Testis (tissue), 2 donors: ENCODE data around the gene MARK1.

Experiments used
- CTCF ChIP-seq, 3 experiments: fragments of 450-650 bp in 2 of 3; fragments of 200-600 bp in 1 of 3; sonication (generic) in 1 of 3; IDR thresholded peaks; one replicate each; pipeline ENCODE4 v1.5.1; 2016 to 2019; ENCODE audit warnings: antibody characterized with exemption in 3 of 3, mild to moderate bottlenecking in 2 of 3, moderate library complexity in 1 of 3
- POLR2A ChIP-seq: fragments of 450-650 bp; IDR thresholded peaks from one replicate; pipeline ENCODE4 v1.6.1; 2017; ENCODE audit warnings: antibody characterized with exemption, mild to moderate bottlenecking, moderate library complexity

DNA sequence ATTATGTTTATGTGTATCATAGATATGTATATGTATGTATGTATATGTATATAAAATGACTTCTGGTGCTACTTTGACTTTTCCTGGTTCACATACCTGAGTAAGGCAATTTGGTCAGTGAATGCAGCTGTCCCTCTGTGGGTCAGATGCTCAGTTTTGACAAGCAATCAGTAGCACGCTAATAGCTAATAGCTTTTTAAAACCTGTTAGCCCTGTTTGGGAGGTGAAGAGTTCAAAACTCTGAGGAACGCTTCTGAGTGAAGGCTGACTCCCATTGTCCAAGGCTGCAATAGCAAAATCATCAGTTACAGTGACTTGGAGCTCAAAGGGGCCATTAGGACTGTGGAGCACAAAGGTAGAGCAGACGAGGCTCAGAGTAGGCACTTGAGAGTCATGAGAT is 67.2 kb downstream of the MARK1 start:
- no peak for TF ChIP-seq CTCF (IDR thresholded peaks at IDR 0.05)
- TF ChIP-seq POLR2A: no peak
